Activated naive CD8-positive, alpha-beta T cell treated with anti-CD3 and anti-CD28 coated beads, Interleukin-2, amount 50 U/mL, for 16 hours (primary cell): ENCODE results near the gene FTCD.

Source experiments
- DNase-seq: peaks from one replicate; pipeline ENCODE4 v3.0.0-alpha.2; 2020; ENCODE audit warnings: low read depth, low spot score

Gene FTCD

DNA sequence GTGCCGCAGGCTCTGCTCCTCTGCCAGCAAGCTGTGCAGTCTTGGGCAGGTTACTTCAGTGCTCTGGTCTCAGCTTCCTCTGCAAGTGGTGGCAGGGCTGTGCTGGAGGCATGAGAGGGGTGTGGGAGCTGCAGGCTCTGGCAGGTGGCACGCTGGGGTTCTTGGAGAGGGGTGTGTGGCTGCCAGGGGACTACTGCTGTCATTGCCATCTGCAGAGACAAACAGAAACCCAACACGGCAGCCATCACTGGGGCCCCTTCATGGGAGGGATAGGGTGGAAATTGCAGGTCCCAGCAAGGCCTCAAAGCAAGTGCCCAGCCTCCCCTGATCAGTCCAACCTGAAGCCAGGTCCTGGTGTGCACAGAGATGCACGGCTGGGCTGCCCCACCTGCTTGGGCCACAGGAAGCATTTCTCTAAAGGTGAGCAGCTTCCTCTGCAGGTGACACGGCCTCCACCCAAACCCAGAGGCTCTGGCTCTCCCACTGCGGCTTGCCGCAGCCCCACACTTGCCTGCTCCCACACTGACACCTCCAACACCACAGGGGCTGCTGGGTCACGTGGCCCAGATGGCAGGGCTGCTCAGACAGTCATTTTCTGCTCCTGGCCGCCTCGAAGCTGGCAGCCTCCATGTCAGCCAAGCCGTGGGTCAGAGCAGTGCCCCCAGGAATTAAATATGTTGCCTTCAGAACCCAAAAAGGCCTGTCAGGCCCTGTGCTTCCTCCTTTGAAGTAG lies 61.5 kb downstream of the FTCD start:
- DNase-seq = no peak

DNA sequence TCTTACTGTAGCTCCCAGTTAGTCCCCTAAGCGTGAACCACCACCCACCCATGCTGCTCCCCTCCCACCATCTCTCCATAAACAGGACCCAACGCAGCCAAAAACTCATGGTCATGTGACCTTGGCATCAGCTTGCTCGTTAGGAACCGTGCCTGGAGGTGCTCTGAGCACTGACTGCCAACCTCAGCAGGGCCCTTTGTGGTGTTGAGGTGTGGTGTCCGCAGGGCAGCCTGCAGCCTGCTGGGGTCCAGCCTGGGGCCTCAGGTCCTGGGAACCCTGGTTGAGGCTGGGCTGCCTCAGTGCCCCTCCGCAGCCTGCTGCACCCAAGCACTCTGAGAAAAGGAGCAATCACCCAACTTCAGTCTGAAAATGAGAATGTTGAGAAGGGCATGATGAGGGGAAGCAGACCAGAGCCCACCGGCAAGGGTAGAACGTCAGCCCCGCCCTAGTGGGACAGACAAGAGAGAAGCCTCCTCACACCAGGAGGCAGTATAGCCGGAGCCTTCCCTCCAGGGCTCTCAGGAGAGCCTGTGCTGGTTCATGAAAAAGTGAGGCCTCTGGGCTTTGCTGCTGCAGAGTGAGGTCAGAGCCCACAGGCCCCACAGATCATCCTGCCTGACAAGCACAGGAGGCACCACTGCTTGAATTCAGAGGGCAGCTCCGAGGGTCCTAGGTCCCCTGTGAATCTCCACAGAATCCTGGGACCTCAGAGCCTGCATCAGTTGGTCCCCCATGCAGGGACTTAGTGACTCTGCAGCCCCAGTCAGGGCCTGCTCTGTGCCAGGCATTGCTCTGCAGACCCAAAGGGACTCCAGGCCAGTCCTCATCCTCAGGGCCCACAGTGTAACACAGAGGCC lies 62.3 kb downstream of the FTCD start:
- no peak for DNase-seq

DNA sequence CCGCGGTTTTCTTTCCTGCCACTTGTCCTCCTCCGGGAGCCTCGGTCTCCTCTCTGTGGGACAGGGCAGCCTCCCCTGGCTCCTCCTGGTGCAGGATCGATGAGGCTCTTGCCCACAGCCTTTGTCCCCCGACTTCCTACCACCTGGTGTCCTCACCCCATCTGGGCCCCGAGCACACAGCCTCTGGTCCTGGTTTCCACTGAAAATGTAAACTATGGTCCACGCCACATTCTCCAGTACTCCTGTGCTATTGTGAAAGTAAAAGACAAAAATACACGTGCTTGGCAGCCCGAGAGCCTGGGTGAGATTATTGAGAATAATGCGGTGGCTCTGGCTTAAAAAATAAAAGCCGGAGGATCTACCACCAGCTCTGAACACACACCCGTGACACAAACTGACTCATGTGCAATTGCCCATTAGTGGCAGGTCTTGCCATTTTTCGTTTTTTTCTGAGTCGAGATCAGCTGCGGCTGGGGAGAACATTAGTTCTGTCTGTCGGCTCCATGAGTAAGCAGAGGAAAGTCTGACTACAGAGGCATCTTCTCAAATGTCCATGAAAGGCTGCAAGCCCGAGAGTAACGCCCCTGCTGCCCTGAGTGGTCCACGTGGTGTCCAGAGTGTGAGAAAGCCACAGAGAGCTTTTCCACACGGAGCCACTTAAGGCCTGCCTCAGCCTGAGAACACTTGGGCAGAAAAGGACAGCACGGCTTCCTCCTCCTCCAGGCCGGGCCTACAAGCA lies 63.2 kb downstream of the FTCD start:
- DNase-seq = no peak

DNA sequence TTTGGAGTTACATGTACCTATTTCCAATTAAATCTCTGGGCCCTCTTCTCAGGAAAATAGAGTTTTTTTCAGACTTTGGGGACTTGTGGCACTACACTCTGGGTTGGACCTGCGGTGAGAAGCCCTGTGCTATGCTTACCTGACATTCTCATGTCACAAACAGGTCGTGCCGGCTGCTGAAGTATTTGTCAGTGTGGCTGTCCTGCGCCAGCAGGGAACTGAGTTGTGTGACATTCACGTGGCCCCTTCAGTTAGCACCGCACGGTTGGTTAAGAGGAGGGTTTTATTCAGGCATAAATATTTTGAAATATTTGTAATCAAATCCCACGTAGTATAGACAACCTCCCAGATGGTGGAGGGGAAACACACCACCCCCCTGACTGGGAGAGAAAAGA lies 63.8 kb downstream of the FTCD start:
- no peak for DNase-seq

DNA sequence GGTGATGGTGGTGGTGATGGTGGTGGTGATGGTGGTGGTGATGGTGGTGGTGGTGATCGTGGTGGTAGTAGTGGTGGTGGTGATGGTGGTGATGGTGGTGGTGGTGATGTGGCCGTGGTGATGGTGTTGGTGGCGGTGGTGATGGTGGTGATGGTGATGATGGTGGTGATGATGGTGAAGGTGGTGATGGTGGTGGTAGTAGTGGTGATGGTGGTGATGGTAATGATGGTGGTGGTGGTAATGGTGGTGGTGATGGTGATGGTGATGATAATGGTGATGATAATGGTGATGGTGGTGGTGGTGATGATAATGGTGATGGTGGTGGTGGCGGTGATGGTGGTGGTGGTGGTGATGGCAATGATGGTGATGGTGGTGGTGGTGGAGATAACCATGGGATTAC lies 64.3 kb downstream of the FTCD start:
- no peak for DNase-seq

DNA sequence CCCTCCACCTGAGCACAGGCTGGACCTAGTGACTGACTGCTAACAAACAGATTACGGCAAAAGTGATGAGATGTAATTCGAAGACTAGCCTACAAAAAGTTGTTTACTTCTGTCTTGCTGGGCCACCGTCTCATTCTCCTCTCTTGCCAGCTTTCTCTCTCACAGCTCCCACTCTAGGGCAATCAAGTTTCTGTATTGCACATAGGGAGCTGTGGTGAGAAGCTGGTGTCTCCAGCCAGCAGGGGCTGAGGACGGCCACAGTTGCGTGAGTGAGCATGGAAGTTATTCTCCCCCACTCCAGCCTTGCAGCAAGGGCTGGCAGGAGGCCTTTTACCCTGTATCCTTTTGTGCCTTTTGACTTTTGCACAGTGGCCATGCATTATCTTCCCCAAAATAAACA lies 66.1 kb downstream of the FTCD start:
- no peak for DNase-seq

DNA sequence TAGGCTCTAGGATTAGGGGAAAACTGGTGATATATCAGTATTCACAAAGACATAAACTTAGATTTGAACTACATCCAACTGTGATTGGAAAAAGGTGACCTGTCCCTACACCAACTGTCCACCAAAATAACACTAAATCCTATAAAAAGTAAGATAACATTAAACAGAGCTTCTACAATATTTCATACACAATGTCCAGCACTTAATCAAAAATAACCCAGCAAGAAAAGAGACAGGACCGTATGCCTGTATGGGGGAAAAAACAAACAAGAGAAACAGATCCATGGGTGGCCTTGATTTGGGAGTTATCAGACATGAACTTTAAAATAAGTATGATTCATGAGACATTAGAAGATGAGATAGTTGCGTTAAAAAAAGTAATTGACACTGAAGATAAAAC lies 67.2 kb downstream of the FTCD start:
- DNase-seq = no peak

DNA sequence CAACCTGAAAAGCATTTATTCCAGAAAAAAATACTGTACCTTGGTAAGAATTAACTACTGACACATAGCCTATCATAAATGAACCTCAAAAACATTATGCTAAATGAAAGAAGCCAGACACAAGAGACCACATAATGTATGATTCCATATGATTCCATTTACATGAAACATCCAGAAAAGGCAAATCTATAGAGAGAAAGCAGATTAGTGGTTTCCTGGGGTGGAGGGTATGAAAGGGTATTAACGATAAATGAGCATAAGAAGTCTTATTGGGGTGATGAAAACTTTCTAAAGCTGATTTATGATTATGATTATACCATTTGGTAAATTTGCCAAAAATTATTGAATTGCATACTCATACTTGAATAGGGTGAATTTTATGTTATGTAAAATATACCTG lies 67.7 kb downstream of the FTCD start:
- DNase-seq = no peak
